WTC11 (cell line): ENCODE measurements around the gene HHAT. TPM values are rescaled to one million over a fixed set of nuclear protein-coding genes. Genes with fewer than 3 reads are reported as not detected.

Experiments
- ATAC-seq: fragments of 200-7000 bp; cut with Tn5 transposase; 2 replicates; pipeline ENCODE4 v1.10.0; 2021; ENCODE audit warnings: mild to moderate bottlenecking, moderate library complexity
- CTCF ChIA-PET: fragments of 300-600 bp; sonication (Branson Sonifier 250); formaldehyde crosslinking; loops from one replicate; lab custom pipeline; 2021; ENCODE audit warnings: antibody characterized with exemption; lab: Charles Lee
- POLR2A ChIA-PET: fragments of 350-600 bp; sonication (Branson Sonifier 250); formaldehyde crosslinking; loops from one replicate; lab custom pipeline; 2021; ENCODE audit warnings: antibody characterized with exemption; lab: Charles Lee
- DNase-seq: peaks from one replicate; pipeline ENCODE4 v3.0.0; 2021; ENCODE audit warnings: low spot score
- H3K27ac Mint-ChIP-seq: 2 replicates; pipeline ENCODE4 v1.8.0; 2021; ENCODE audit warnings: mixed read lengths
- H3K27me3 Mint-ChIP-seq: 2 replicates; pipeline ENCODE4 v1.8.0; 2021; ENCODE audit warnings: low read depth, mild to moderate bottlenecking, moderate library complexity, mixed read lengths
- H3K36me3 Mint-ChIP-seq: 2 replicates; pipeline ENCODE4 v1.8.0; 2021; ENCODE audit warnings: mixed read lengths
- H3K4me1 Mint-ChIP-seq: 2 replicates; pipeline ENCODE4 v1.8.0; 2022; ENCODE audit warnings: mixed read lengths
- H3K4me3 Mint-ChIP-seq: 2 replicates; pipeline ENCODE4 v1.8.0; 2021; ENCODE audit warnings: mild to moderate bottlenecking, moderate library complexity, mixed read lengths
- H3K9me3 Mint-ChIP-seq: 2 replicates; pipeline ENCODE4 v1.8.0; 2021; ENCODE audit warnings: mixed read lengths
- AFF4 ChIP-seq: sonication (generic); formaldehyde crosslinking; IDR thresholded peaks from 2 replicates; pipeline ENCODE4 v1.8.1; 2023; ENCODE audit warnings: mild to moderate bottlenecking, missing genetic modification reagents, borderline replicate concordance
- CBFB ChIP-seq: sonication (generic); formaldehyde crosslinking; IDR thresholded peaks from 2 replicates; pipeline ENCODE4 v1.8.1; 2022; ENCODE audit warnings: mild to moderate bottlenecking, low read depth, missing genetic modification reagents
- CREM ChIP-seq: sonication (generic); formaldehyde crosslinking; IDR thresholded peaks from 2 replicates; pipeline ENCODE4 v1.8.1; 2022; ENCODE audit warnings: mild to moderate bottlenecking, missing genetic modification reagents, moderate library complexity
- ESRRA ChIP-seq: sonication (generic); formaldehyde crosslinking; IDR thresholded peaks from 2 replicates; pipeline ENCODE4 v1.8.1; 2022; ENCODE audit warnings: mild to moderate bottlenecking, missing genetic modification reagents, borderline replicate concordance
- MLX ChIP-seq: sonication (generic); formaldehyde crosslinking; IDR thresholded peaks from 2 replicates; pipeline ENCODE4 v1.8.1; 2023; ENCODE audit warnings: mild to moderate bottlenecking, missing genetic modification reagents, moderate library complexity
- NFATC4 ChIP-seq: fragments of 250-450 bp; sonication (Bioruptor Pico); IDR thresholded peaks from 2 replicates; pipeline ENCODE4 v1.9.0; 2021; ENCODE audit warnings: mild to moderate bottlenecking
- NFE2L1 ChIP-seq: sonication (generic); formaldehyde crosslinking; IDR thresholded peaks from 2 replicates; pipeline ENCODE4 v1.8.1; 2023; ENCODE audit warnings: missing genetic modification reagents
- OVOL2 ChIP-seq: fragments of 250-450 bp; sonication (Bioruptor Pico); IDR thresholded peaks from 2 replicates; pipeline ENCODE4 v1.9.0; 2021; ENCODE audit warnings: mild to moderate bottlenecking, borderline replicate concordance
- RORB ChIP-seq: fragments of 250-450 bp; sonication (Bioruptor Pico); IDR thresholded peaks from 2 replicates; pipeline ENCODE4 v1.9.0; 2021; ENCODE audit warnings: mild to moderate bottlenecking
- SMAD3 ChIP-seq: sonication (generic); formaldehyde crosslinking; IDR thresholded peaks from 2 replicates; pipeline ENCODE4 v1.8.0; 2022; ENCODE audit warnings: missing genetic modification reagents, mild to moderate bottlenecking, borderline replicate concordance
- SP1 ChIP-seq: sonication (generic); formaldehyde crosslinking; conservative IDR thresholded peaks from 2 replicates; pipeline ENCODE4 v1.8.1; 2022; ENCODE audit warnings: missing genetic modification reagents
- ZBTB21 ChIP-seq: sonication (generic); formaldehyde crosslinking; IDR thresholded peaks from 2 replicates; pipeline ENCODE4 v1.8.1; 2023; ENCODE audit warnings: mild to moderate bottlenecking, missing genetic modification reagents, borderline replicate concordance
- ZNF138 ChIP-seq: sonication (generic); formaldehyde crosslinking; conservative IDR thresholded peaks from 2 replicates; pipeline ENCODE4 v1.8.1; 2022; ENCODE audit warnings: mild to moderate bottlenecking, moderate library complexity, missing genetic modification reagents
- ZNF281 ChIP-seq: sonication (generic); formaldehyde crosslinking; IDR thresholded peaks from 2 replicates; pipeline ENCODE4 v1.8.0; 2023; ENCODE audit warnings: mild to moderate bottlenecking, missing genetic modification reagents
- ZSCAN18 ChIP-seq: fragments of 250-450 bp; sonication (Bioruptor Pico); IDR thresholded peaks from 2 replicates; pipeline ENCODE4 v2.1.2; 2022; ENCODE audit warnings: mild to moderate bottlenecking, moderate library complexity
- total RNA-seq: library from RNA; stranded (reverse); gene quantifications from 3 replicates; pipeline ENCODE4 v1.2.3, GENCODE V29; 2021
- TF ChIP-seq, protein P1 (sequence below): sonication (generic); formaldehyde crosslinking; IDR thresholded peaks from 2 replicates; pipeline ENCODE4 v1.8.0; 2022; ENCODE audit warnings: missing genetic modification reagents
- TF ChIP-seq, protein P2 (sequence below): sonication (generic); formaldehyde crosslinking; conservative IDR thresholded peaks from 2 replicates; pipeline ENCODE4 v1.8.1; 2023; ENCODE audit warnings: mild to moderate bottlenecking, low read depth, missing genetic modification reagents, moderate library complexity
- TF ChIP-seq, protein P3 (sequence below): sonication (generic); formaldehyde crosslinking; IDR thresholded peaks from 2 replicates; pipeline ENCODE4 v1.8.1; 2023; ENCODE audit warnings: mild to moderate bottlenecking, moderate library complexity, missing genetic modification reagents

The HHAT gene
- total RNA-seq, 1 experiment from 2014 or later, result 0.39 TPM

- no peak for TF ChIP-seq AFF4 (CRISPR knock-in tag)
- no peak for TF ChIP-seq ZNF138 (CRISPR knock-in tag)
- TF ChIP-seq, protein P1, sequence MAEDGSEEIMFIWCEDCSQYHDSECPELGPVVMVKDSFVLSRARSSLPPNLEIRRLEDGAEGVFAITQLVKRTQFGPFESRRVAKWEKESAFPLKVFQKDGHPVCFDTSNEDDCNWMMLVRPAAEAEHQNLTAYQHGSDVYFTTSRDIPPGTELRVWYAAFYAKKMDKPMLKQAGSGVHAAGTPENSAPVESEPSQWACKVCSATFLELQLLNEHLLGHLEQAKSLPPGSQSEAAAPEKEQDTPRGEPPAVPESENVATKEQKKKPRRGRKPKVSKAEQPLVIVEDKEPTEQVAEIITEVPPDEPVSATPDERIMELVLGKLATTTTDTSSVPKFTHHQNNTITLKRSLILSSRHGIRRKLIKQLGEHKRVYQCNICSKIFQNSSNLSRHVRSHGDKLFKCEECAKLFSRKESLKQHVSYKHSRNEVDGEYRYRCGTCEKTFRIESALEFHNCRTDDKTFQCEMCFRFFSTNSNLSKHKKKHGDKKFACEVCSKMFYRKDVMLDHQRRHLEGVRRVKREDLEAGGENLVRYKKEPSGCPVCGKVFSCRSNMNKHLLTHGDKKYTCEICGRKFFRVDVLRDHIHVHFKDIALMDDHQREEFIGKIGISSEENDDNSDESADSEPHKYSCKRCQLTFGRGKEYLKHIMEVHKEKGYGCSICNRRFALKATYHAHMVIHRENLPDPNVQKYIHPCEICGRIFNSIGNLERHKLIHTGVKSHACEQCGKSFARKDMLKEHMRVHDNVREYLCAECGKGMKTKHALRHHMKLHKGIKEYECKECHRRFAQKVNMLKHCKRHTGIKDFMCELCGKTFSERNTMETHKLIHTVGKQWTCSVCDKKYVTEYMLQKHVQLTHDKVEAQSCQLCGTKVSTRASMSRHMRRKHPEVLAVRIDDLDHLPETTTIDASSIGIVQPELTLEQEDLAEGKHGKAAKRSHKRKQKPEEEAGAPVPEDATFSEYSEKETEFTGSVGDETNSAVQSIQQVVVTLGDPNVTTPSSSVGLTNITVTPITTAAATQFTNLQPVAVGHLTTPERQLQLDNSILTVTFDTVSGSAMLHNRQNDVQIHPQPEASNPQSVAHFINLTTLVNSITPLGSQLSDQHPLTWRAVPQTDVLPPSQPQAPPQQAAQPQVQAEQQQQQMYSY (CRISPR knock-in tag), result no peak
- no peak for TF ChIP-seq CBFB
- no peak for TF ChIP-seq ZSCAN18 (CRISPR knock-in tag)
- TF ChIP-seq NFE2L1 (CRISPR knock-in tag), result no peak
- TF ChIP-seq, protein P2, sequence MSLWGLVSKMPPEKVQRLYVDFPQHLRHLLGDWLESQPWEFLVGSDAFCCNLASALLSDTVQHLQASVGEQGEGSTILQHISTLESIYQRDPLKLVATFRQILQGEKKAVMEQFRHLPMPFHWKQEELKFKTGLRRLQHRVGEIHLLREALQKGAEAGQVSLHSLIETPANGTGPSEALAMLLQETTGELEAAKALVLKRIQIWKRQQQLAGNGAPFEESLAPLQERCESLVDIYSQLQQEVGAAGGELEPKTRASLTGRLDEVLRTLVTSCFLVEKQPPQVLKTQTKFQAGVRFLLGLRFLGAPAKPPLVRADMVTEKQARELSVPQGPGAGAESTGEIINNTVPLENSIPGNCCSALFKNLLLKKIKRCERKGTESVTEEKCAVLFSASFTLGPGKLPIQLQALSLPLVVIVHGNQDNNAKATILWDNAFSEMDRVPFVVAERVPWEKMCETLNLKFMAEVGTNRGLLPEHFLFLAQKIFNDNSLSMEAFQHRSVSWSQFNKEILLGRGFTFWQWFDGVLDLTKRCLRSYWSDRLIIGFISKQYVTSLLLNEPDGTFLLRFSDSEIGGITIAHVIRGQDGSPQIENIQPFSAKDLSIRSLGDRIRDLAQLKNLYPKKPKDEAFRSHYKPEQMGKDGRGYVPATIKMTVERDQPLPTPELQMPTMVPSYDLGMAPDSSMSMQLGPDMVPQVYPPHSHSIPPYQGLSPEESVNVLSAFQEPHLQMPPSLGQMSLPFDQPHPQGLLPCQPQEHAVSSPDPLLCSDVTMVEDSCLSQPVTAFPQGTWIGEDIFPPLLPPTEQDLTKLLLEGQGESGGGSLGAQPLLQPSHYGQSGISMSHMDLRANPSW, result no peak
- no peak for TF ChIP-seq RORB (CRISPR knock-in tag)
- no peak for TF ChIP-seq OVOL2 (CRISPR knock-in tag)
- no peak for TF ChIP-seq MLX (CRISPR knock-in tag)
Observed at GRCh38 chr1:210591214-210591613, 262.5 kb downstream of the HHAT start (continued).

DNA sequence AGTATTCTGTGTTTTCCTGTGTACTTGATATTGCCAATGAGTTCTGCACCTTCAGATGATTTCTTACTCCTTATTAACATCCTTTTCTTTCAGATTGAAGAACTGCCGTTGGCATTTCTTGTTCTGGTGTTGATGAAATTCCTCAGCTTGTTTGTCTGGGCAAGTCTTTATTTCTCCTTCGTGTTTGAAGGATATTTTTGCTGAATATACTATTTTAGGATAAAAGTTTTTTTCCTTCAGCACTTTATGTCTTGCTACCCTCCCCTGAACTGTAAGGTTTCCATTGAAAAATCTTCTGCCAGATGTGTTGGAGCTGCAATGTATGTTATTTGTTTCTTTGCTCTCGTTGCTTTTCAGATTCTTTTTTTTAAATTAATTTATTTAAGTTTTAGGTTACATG lies 265.9 kb downstream of the HHAT start:
- no peak overlapping the region for H3K4me3 Mint-ChIP-seq
- H3K36me3 Mint-ChIP-seq, result peaks cover 4% of the 10 kb centered on the region; the same call in 1 of the 2 replicates
- no peak overlapping the region for H3K27ac Mint-ChIP-seq
- H3K27me3 Mint-ChIP-seq, result no peaks in the 10 kb centered on the region
- CTCF ChIA-PET, result no interaction called here
- TF ChIP-seq ZNF281, result no peak
- no peak for TF ChIP-seq SP1 (CRISPR knock-in tag)
- TF ChIP-seq, protein P3, sequence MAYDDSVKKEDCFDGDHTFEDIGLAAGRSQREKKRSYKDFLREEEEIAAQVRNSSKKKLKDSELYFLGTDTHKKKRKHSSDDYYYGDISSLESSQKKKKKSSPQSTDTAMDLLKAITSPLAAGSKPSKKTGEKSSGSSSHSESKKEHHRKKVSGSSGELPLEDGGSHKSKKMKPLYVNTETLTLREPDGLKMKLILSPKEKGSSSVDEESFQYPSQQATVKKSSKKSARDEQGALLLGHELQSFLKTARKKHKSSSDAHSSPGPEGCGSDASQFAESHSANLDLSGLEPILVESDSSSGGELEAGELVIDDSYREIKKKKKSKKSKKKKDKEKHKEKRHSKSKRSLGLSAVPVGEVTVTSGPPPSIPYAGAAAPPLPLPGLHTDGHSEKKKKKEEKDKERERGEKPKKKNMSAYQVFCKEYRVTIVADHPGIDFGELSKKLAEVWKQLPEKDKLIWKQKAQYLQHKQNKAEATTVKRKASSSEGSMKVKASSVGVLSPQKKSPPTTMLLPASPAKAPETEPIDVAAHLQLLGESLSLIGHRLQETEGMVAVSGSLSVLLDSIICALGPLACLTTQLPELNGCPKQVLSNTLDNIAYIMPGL (CRISPR knock-in tag), result no peak
- no peak for TF ChIP-seq ESRRA (CRISPR knock-in tag)
- no peak for TF ChIP-seq SMAD3 (CRISPR knock-in tag)
- TF ChIP-seq CREM (CRISPR knock-in tag), result no peak
- TF ChIP-seq NFATC4 (CRISPR knock-in tag), result no peak
- no peak for TF ChIP-seq ZBTB21 (CRISPR knock-in tag)
- no peaks in the 10 kb centered on the region for H3K4me1 Mint-ChIP-seq
- POLR2A ChIA-PET, result no interaction called here
- DNase-seq (no peak), ATAC-seq (no peak)
- peaks cover 23% of the 10 kb centered on the region for H3K9me3 Mint-ChIP-seq
